ENCODE measurements around the gene STAT3. TPM values are rescaled to one million over a fixed set of nuclear protein-coding genes. Genes with fewer than 3 reads are reported as not detected.
"Not testable (repeated sequence)": the region's sequence is repeated elsewhere in the genome, so short reads cannot be mapped to it uniquely, and the experiment has no call there.

Gene STAT3
- total and polyA plus RNA-seq, 9 of the 15 experiments (the other 6 are each of a cell fraction or from before 2014, with no cell fraction given) = 90.0 to 179 (median 114) TPM

GRCh38 chr17:42299361-42299760 lies 88.9 kb downstream of the STAT3 start:
- Histone ChIP-seq H3K36me3 (ENCODE audit: control insufficient read depth, insufficient read depth, low read length) (peaks cover 88% of the 10 kb centered on the region), H3K4me1 (replicated peaks in 1 of 2; ENCODE audit: control insufficient read depth in 2 of 2, insufficient read depth in 2 of 2, low read length in 2 of 2) (peaks cover 2 to 16% of the 10 kb centered on the region in 2 experiments; a peak in 4 of 5 replicates), H3K79me2 (ENCODE audit: control insufficient read depth, insufficient read depth, low read length) (peaks cover 67% of the 10 kb centered on the region)
- in situ Hi-C loops (cut with MboI); ATAC-seq; H4K20me1 ChIP-seq (replicated peaks; ENCODE audit: control insufficient read depth, insufficient read depth, low read length); H3K27me3 ChIP-seq (ENCODE audit: control insufficient read depth in 2 of 2, insufficient read depth in 2 of 2, low read length in 2 of 2); H3K27ac ChIP-seq (ENCODE audit: extremely low read depth, low read depth, low read length); H3K4me2 ChIP-seq (ENCODE audit: insufficient read depth, low read length); H2AFZ ChIP-seq (ENCODE audit: low read depth, low read length); H3K4me3 ChIP-seq; DNase-seq (ENCODE audit: extremely low read depth in 1 of 4, low spot score in 3 of 4); CTCF ChIA-PET (ENCODE audit: low intra/inter-chr PET ratio); H3K9me1 ChIP-seq (ENCODE audit: control insufficient read depth, insufficient read depth, low read length); BruUV-seq (replicated peaks); intact Hi-C loops (cut with micrococcal nuclease); FAIRE-seq; H3K9me3 ChIP-seq (replicated peaks; ENCODE audit: control insufficient read depth, insufficient read depth, low read depth, low read length); H3K9ac ChIP-seq (ENCODE audit: insufficient read depth in 1 of 2, low read depth in 2 of 2, low read length in 2 of 2): not testable (repeated sequence)
- POLR2A ChIA-PET = interaction anchor here (0.6 to 1.8 kb wide), 2 partner anchors 13 to 124 kb away, joined by 3 to 5 read pairs; partner anchors contain the start of gene CAVIN1
- TF ChIP-seq SUPT5H (IDR thresholded peaks at IDR 0.05) (peak; percentile 24; the same call in 1 of the 2 replicates), POLR2A (conservative IDR thresholded peaks at IDR 0.05) (peak; percentile 44; the same call in 1 of the 2 replicates), POLR2G (IDR thresholded peaks at IDR 0.05; ENCODE audit: low read depth, low read length) (peak; percentile 63), RBFOX2 (IDR thresholded peaks at IDR 0.05; ENCODE audit: low read depth, low read length) (peak; percentile 67)
- WGBS (ENCODE audit: insufficient coverage, low coverage, missing lambda C conversion rate) = 100% methylated on average over 2 of the region's 10 CpGs

- H3K27ac ChIP-seq (ENCODE audit: extremely low read depth, low read depth, low read length); H4K20me1 ChIP-seq (replicated peaks; ENCODE audit: control insufficient read depth, insufficient read depth, low read length); H3K4me2 ChIP-seq (ENCODE audit: insufficient read depth, low read length); intact Hi-C loops (cut with micrococcal nuclease); H2AFZ ChIP-seq (ENCODE audit: low read depth, low read length); ATAC-seq; H3K4me3 ChIP-seq; in situ Hi-C loops (cut with MboI); H3K9ac ChIP-seq (ENCODE audit: insufficient read depth in 1 of 2, low read depth in 2 of 2, low read length in 2 of 2); DNase-seq (ENCODE audit: extremely low read depth in 1 of 4, low spot score in 3 of 4); H3K27me3 ChIP-seq (ENCODE audit: control insufficient read depth in 2 of 2, insufficient read depth in 2 of 2, low read length in 2 of 2); FAIRE-seq; CTCF ChIA-PET (ENCODE audit: low intra/inter-chr PET ratio); H3K9me1 ChIP-seq (ENCODE audit: control insufficient read depth, insufficient read depth, low read length); BruUV-seq (replicated peaks); H3K9me3 ChIP-seq (replicated peaks; ENCODE audit: control insufficient read depth, insufficient read depth, low read depth, low read length): not testable (repeated sequence)
- H3K79me2 ChIP-seq (ENCODE audit: control insufficient read depth, insufficient read depth, low read length) = peaks cover 70% of the 10 kb centered on the region
- WGBS (ENCODE audit: insufficient coverage, low coverage, missing lambda C conversion rate) = 91% methylated on average over 7 of the region's 10 CpGs
- H3K4me1 ChIP-seq (replicated peaks in 1 of 2; ENCODE audit: control insufficient read depth in 2 of 2, insufficient read depth in 2 of 2, low read length in 2 of 2) = peaks cover 12 to 14% of the 10 kb centered on the region in 2 experiments
- H3K36me3 ChIP-seq (ENCODE audit: control insufficient read depth, insufficient read depth, low read length) = peaks cover 88% of the 10 kb centered on the region
- POLR2A ChIA-PET = interaction anchor here (1.0 to 1.8 kb wide), 2 partner anchors 12 to 14 kb away, joined by 4 to 5 read pairs; no protein-coding TSS in a partner anchor
Measured at GRCh38 chr17:42297775-42298174, 90.5 kb downstream of the STAT3 start.
